Hepatocyte (in vitro differentiated cells): Measurements from ENCODE around the gene LEMD3. TPM values are rescaled to one million over a fixed set of nuclear protein-coding genes. Genes with fewer than 3 reads are reported as not detected.

Source experiments
- DNase-seq: peaks from one replicate; pipeline ENCODE4 v3.0.0-alpha.2; 2016; ENCODE audit warnings: low spot score
- H2AFZ ChIP-seq: fragments of 200-600 bp; sonication (generic); 2 replicates; pipeline ENCODE4 v1.6.0; 2016; ENCODE audit warnings: antibody characterized with exemption, mild to moderate bottlenecking
- H3K27ac ChIP-seq: fragments of 200-600 bp; sonication (generic); 2 replicates; pipeline ENCODE4 v1.5.1; 2016; ENCODE audit warnings: mild to moderate bottlenecking
- H3K27me3 ChIP-seq: fragments of 200-600 bp; sonication (generic); 2 replicates; pipeline ENCODE4 v1.6.1; 2016
- H3K36me3 ChIP-seq: fragments of 200-600 bp; sonication (generic); replicated peaks from 2 replicates; pipeline ENCODE4 v1.5.1; 2016; ENCODE audit warnings: low read depth; ENCODE audit not compliant: insufficient read depth
- H3K4me1 ChIP-seq: fragments of 200-600 bp; sonication (generic); 2 replicates; pipeline ENCODE4 v1.5.1; 2016; ENCODE audit warnings: mild to moderate bottlenecking, moderate library complexity; ENCODE audit not compliant: insufficient read depth
- H3K4me2 ChIP-seq: fragments of 200-600 bp; sonication (generic); 2 replicates; pipeline ENCODE4 v1.6.0; 2016
- H3K4me3 ChIP-seq: fragments of 200-600 bp; sonication (generic); 2 replicates; pipeline ENCODE4 v1.5.1; 2016; ENCODE audit warnings: mild to moderate bottlenecking
- H3K79me2 ChIP-seq: fragments of 200-600 bp; sonication (generic); 2 replicates; pipeline ENCODE4 v1.6.0; 2017; ENCODE audit warnings: mild to moderate bottlenecking
- H3K9me2 ChIP-seq: fragments of 200-600 bp; sonication (generic); replicated peaks from 2 replicates; pipeline ENCODE4 v1.6.0; 2017; ENCODE audit warnings: mild to moderate bottlenecking; ENCODE audit not compliant: insufficient read depth
- H3K9me3 ChIP-seq: fragments of 200-600 bp; sonication (generic); 2 replicates; pipeline ENCODE4 v1.5.1; 2016; ENCODE audit warnings: low read depth, mild to moderate bottlenecking
- H4K20me1 ChIP-seq: fragments of 200-600 bp; sonication (generic); 2 replicates; pipeline ENCODE4 v1.6.0; 2016; ENCODE audit warnings: mild to moderate bottlenecking; ENCODE audit not compliant: insufficient read depth, poor library complexity, severe bottlenecking
- EZH2 ChIP-seq: fragments of 200-600 bp; sonication (generic); IDR thresholded peaks from 2 replicates; pipeline ENCODE4 v1.6.1; 2016; ENCODE audit warnings: antibody characterized with exemption, mild to moderate bottlenecking, borderline replicate concordance
- EZH2phosphoT487 ChIP-seq: fragments of 200-600 bp; sonication (generic); IDR thresholded peaks from one replicate; pipeline ENCODE4 v1.6.1; 2018; ENCODE audit warnings: antibody characterized with exemption, mild to moderate bottlenecking, low read depth, moderate library complexity; ENCODE audit not compliant: unreplicated experiment, severe bottlenecking
- WGBS: methylation state at CpG from one replicate; pipeline ENCODE4 v1.1.6; 2016; ENCODE audit warnings: low lambda C conversion rate; ENCODE audit errors: missing lambda C conversion rate; 5-methylcytosine and 5-hydroxymethylcytosine counted together
- polyA plus RNA-seq: library from polyadenylated mRNA; unstranded; fragments of >200 nt; fragmentation: Nextera tagmentation; extraction: Ambion mirVana; gene quantifications from 2 replicates; pipeline ENCODE4 v1.2.1, GENCODE V29; 2016
- total RNA-seq: library from RNA; depleted of rRNA; stranded (reverse); fragments of >200 nt; gene quantifications from 2 replicates; pipeline ENCODE4 v1.2.3, GENCODE V29; 2014
- TF ChIP-seq, protein P1 (sequence below): fragments of 200-600 bp; sonication (generic); IDR thresholded peaks from 2 replicates; pipeline ENCODE4 v1.5.1; 2016; ENCODE audit warnings: antibody characterized with exemption, mild to moderate bottlenecking; ENCODE audit not compliant: poor library complexity

The LEMD3 gene
- total and polyA plus RNA-seq, 2 experiments from 2014 or later, result 15.5 to 51.1 TPM

DNA sequence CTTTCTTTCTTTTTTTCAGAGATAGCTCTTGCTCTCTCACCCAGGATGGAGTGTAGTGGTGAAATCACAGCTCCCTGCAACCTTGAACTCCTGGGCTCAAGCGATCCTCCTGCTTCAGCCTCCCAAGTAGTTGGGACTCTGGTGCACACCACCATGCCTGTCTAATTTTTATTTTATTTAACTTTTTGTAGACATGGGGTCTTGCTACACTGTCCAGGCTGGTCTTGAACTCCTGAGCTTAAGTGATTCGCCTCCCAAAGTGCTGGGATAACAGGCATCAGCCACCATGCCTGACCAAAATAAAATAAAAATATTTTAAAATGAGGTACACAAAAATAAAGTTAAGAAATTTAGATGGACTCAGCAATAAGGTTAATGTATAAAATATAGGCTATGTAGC, 5.1 kb upstream of the LEMD3 start:
- H3K27me3 ChIP-seq, result no peaks in the 10 kb centered on the region
- no peak overlapping the region for H3K4me3 ChIP-seq
- DNase-seq, result no peak
- H3K36me3 ChIP-seq, result no peaks in the 10 kb centered on the region
- TF ChIP-seq EZH2phosphoT487, result no peak
- TF ChIP-seq, protein P1, sequence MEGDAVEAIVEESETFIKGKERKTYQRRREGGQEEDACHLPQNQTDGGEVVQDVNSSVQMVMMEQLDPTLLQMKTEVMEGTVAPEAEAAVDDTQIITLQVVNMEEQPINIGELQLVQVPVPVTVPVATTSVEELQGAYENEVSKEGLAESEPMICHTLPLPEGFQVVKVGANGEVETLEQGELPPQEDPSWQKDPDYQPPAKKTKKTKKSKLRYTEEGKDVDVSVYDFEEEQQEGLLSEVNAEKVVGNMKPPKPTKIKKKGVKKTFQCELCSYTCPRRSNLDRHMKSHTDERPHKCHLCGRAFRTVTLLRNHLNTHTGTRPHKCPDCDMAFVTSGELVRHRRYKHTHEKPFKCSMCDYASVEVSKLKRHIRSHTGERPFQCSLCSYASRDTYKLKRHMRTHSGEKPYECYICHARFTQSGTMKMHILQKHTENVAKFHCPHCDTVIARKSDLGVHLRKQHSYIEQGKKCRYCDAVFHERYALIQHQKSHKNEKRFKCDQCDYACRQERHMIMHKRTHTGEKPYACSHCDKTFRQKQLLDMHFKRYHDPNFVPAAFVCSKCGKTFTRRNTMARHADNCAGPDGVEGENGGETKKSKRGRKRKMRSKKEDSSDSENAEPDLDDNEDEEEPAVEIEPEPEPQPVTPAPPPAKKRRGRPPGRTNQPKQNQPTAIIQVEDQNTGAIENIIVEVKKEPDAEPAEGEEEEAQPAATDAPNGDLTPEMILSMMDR, result no peak
- TF ChIP-seq EZH2, result no peak
- H3K4me2 ChIP-seq, result no peak overlapping the region
- H3K79me2 ChIP-seq, result peaks cover 6% of the 10 kb centered on the region
- H2AFZ ChIP-seq, result no peak overlapping the region
- H3K9me3 ChIP-seq, result no peaks in the 10 kb centered on the region
- 100% methylated on average over 2 of the region's 2 CpGs for WGBS
- no peaks in the 10 kb centered on the region for H3K4me1 ChIP-seq
- no peaks in the 10 kb centered on the region for H4K20me1 ChIP-seq
- H3K27ac ChIP-seq, result no peak overlapping the region
- no peaks in the 10 kb centered on the region for H3K9me2 ChIP-seq

DNA sequence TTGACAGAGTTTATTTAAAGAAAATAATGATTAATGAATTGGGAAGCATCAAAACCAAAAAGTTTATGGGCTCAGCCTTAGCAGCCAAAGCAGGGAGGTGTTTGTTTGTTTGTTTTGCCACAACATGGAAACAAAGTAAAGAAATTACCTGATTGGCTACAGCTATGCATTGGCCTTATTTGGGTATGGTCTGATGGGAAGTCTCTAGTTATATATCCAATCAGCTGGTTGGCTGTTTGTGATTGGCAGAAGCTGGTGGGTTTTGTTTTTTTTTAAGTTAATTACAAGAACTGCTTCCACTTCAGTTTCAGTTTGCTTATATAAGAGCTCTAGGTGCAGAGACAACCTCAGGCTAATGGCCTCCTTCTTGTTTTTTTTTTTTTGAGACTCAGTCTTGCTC, 4.6 kb upstream of the LEMD3 start:
- no peak overlapping the region for H3K27ac ChIP-seq
- H3K9me3 ChIP-seq, result no peaks in the 10 kb centered on the region
- H3K79me2 ChIP-seq, result peaks cover 9% of the 10 kb centered on the region
- no peaks in the 10 kb centered on the region for H4K20me1 ChIP-seq
- TF ChIP-seq EZH2 (no peak), EZH2phosphoT487 (no peak)
- TF ChIP-seq, protein P1, result no peak
- no peaks in the 10 kb centered on the region for H3K4me1 ChIP-seq
- no peaks in the 10 kb centered on the region for H3K27me3 ChIP-seq
- H3K9me2 ChIP-seq, result no peaks in the 10 kb centered on the region
- H3K4me3 ChIP-seq, result no peak overlapping the region
- H2AFZ ChIP-seq, result no peak overlapping the region
- H3K36me3 ChIP-seq, result no peaks in the 10 kb centered on the region
- DNase-seq, result no peak
- no peak overlapping the region for H3K4me2 ChIP-seq

DNA sequence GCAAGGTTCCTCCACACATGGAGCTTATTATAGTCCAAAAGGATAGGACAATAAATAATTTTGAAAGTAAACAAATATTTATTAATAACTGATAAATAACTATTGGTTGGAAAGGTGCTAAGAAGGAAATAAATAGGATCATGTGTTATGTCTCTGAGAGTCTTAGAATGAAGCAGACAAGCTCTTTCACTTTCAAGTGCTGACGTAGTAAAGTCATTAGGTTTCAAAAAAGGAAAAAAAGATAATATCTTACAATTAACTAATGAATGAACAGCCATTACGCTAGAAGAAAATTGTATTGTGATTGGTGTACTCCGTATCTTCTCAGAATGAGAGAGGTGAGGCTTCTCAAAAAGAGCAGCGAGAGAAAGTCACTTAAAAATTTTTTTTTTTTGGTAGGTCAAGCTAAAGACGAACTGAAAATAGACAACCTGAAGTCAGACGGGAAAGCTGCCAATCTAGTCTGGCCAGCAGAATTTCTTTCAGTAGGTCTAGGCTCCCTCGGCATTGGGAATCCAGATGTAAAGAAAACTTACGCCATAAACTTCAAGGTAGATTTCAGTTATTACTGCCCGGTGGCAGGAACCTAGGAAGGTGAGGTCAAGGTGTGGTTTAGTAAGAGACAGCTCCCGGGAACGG, 583 bp upstream of the LEMD3 start:
- no peak for DNase-seq
- peaks cover 19% of the 10 kb centered on the region for H3K4me1 ChIP-seq
- no peaks in the 10 kb centered on the region for H3K27me3 ChIP-seq
- WGBS, result 28% methylated on average over 11 of the region's 11 CpGs
- peak overlapping the region; percentile 99 for H3K27ac ChIP-seq
- no peaks in the 10 kb centered on the region for H3K36me3 ChIP-seq
- H2AFZ ChIP-seq, result peak overlapping the region; percentile 87
- H3K9me2 ChIP-seq, result no peaks in the 10 kb centered on the region
- peaks cover 49% of the 10 kb centered on the region for H3K79me2 ChIP-seq
- no peaks in the 10 kb centered on the region for H3K9me3 ChIP-seq
- H4K20me1 ChIP-seq, result peaks cover 38% of the 10 kb centered on the region
- peak overlapping the region; percentile 81 for H3K4me2 ChIP-seq
- TF ChIP-seq EZH2 (no peak), EZH2phosphoT487 (no peak)
- TF ChIP-seq, protein P1, result no peak
- peak overlapping the region; percentile 34 for H3K4me3 ChIP-seq
